Panc1 (cell line): Measurements from ENCODE around the gene LRRC63.

Experiments
- CTCF ChIP-seq: fragments of 450-650 bp; IDR thresholded peaks from 2 replicates; pipeline ENCODE4 v1.5.1; 2017; ENCODE audit warnings: mild to moderate bottlenecking
- POLR2AphosphoS5 ChIP-seq: IDR thresholded peaks from 2 replicates; pipeline ENCODE4 v1.6.1; 2012; ENCODE audit warnings: mild to moderate bottlenecking, low read depth, low read length, moderate library complexity
- SIN3A ChIP-seq: IDR thresholded peaks from 2 replicates; pipeline ENCODE4 v1.6.1; 2012; ENCODE audit warnings: low read depth, mild to moderate bottlenecking, low read length, moderate library complexity, borderline replicate concordance; ENCODE audit not compliant: insufficient read depth

- TF ChIP-seq POLR2AphosphoS5 (no peak), SIN3A (no peak), CTCF (no peak)
Measured at GRCh38 chr13:46197299-46198048, 14.3 kb upstream of the LRRC63 start.
